ENCODE measurements around the gene PGRMC2.

The PGRMC2 gene

DNA sequence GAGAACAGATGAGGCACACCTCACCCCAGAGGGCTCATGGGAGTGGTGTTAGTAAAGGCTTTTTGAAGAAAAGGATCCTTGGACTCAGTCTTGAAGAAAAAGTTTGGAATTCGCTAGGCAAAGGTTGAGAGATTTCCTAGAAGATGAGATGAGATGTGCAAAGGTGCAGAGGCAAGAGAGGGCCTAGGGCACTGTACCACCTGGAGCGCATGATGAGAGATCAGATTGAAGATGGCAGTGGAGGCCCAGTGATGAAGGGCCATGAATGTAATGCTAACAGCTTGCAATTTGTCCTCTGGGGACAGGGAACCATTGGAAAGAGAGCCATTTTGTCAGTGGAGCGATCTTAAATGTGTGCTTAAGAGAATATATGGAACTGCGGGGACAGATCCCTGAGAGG, 45.0 kb downstream of the PGRMC2 start:
- no peak for DNase-seq
- Mint-ChIP-seq H3K27ac (no peak overlapping the region), H3K9me3 (no peaks in the 10 kb centered on the region), H3K4me1 (ENCODE audit: low read depth in 2 of 2) (no peaks in the 10 kb centered on the region), H3K27me3 (peaks cover 29 to 31% of the 10 kb centered on the region in 2 donors), H3K36me3 (ENCODE audit: insufficient read depth) (no peaks in the 10 kb centered on the region), H3K4me3 (no peak overlapping the region)
- ATAC-seq (replicated peaks), result no peak

DNA sequence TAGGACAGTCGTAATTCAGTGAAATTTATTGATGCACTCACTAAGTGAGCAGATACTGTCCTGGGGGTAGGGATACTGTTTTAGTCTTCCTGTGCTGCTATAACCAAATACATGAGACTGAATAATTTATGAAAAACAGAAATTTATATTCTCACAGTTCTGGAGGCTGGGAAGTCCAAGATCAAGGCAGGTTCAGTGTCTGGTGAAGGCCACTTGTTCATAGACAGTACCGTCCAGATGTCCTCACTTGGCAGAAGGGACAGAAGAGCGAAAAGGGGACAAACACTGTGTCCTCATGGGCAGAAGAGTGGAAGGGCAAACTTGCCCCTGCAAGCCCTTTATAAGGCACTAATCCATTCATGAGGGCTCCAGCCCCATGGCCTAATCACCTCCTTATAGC, 45.6 kb downstream of the PGRMC2 start:
- DNase-seq, result no peak
- H3K27me3 Mint-ChIP-seq, result peaks cover 29 to 31% of the 10 kb centered on the region in 2 donors
- H3K4me3 Mint-ChIP-seq, result no peak overlapping the region
- no peak overlapping the region for H3K27ac Mint-ChIP-seq
- no peak for ATAC-seq (replicated peaks)
- no peaks in the 10 kb centered on the region for H3K36me3 Mint-ChIP-seq (ENCODE audit: insufficient read depth)
- H3K9me3 Mint-ChIP-seq, result no peaks in the 10 kb centered on the region
- H3K4me1 Mint-ChIP-seq (ENCODE audit: low read depth in 2 of 2), result no peaks in the 10 kb centered on the region

DNA sequence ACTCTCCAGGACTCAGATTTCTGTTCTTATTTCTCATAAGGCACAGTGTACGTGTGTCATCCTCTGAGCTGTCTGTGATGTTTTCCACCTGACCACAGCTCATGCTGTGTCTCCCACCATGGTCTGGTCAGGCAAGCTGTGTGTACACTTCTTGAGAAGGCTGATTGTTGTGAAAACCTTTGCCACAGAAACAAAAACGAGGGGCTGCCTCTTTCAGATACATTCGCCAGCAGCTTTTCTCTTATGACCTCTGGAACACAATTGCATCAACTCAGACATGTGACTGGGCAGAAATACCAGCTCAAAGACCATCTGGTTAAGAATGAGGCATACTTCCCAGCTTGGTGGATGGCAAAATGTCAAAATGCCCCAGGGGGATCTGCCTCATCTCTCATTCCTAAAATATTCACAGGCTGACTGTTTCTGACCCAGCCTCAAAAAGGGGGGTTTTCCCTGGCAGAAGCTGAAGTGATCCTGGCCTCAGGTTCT, 46.1 kb downstream of the PGRMC2 start:
- no peak overlapping the region for H3K4me3 Mint-ChIP-seq
- H3K27ac Mint-ChIP-seq, result no peak overlapping the region
- H3K27me3 Mint-ChIP-seq, result peaks cover 27 to 31% of the 10 kb centered on the region in 2 donors
- no peaks in the 10 kb centered on the region for H3K9me3 Mint-ChIP-seq
- no peak for DNase-seq
- H3K4me1 Mint-ChIP-seq (ENCODE audit: low read depth in 2 of 2), result no peaks in the 10 kb centered on the region
- ATAC-seq (replicated peaks), result no peak
- no peaks in the 10 kb centered on the region for H3K36me3 Mint-ChIP-seq (ENCODE audit: insufficient read depth)

- H3K4me3 Mint-ChIP-seq, result no peak overlapping the region
- DNase-seq, result no peak
These were observed 46.6 kb downstream of the PGRMC2 start for GRCh38 chr4:128241019-128241418.

DNA sequence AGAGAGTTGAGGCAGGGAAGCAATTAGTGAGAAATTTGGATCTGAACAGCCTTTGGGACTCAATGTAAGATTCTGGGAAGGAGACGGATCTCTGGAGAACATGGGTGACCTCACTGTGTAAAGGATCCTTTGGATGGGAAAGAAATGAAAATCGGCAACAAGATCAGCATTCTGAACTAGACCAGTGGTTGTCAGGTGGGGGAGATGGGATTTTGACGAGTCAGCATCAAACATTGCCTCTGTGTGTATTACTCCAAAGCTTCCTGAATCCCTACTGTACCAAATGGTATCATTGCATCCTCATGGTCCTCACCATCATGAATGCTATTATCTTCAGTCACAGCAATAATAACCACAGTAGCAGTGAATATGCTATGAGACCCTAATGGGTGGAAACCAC, 52.8 kb downstream of the PGRMC2 start:
- Mint-ChIP-seq H3K27me3 (peaks cover under 1 to 1% of the 10 kb centered on the region in 2 donors), H3K27ac (no peak overlapping the region), H3K9me3 (no peaks in the 10 kb centered on the region), H3K4me1 (ENCODE audit: low read depth in 2 of 2) (no peaks in the 10 kb centered on the region), H3K36me3 (ENCODE audit: insufficient read depth) (no peaks in the 10 kb centered on the region), H3K4me3 (no peak overlapping the region)
- ATAC-seq (replicated peaks) (no peak), DNase-seq (no peak)

More at GRCh38 chr4:128241019-128241418, 46.6 kb downstream of the PGRMC2 start:
- no peaks in the 10 kb centered on the region for H3K36me3 Mint-ChIP-seq (ENCODE audit: insufficient read depth)
- no peaks in the 10 kb centered on the region for H3K9me3 Mint-ChIP-seq
- ATAC-seq (replicated peaks), result no peak
- no peak overlapping the region for H3K27ac Mint-ChIP-seq
- H3K27me3 Mint-ChIP-seq, result peaks cover 23 to 31% of the 10 kb centered on the region in 2 donors
- no peaks in the 10 kb centered on the region for H3K4me1 Mint-ChIP-seq (ENCODE audit: low read depth in 2 of 2)

DNA sequence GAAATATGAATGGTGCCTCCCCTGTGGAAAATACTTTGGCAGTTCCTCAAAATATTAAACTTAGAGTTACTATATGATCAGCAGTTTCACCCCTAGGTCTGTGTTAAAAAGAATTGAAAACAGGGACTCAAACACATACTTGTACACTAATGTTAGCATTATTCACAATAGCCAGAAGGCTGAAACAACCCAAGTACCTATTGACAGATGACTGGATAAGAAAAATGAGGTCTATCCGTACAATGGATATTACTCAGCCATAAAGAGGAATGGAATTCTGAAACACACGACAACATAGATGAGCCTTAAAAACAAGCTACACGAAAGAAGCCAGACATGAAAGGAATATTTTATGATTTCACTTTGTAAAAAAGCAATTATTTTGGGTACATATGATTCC, 54.9 kb downstream of the PGRMC2 start:
- Mint-ChIP-seq H3K27ac (no peak overlapping the region), H3K27me3 (peaks cover 12 to 13% of the 10 kb centered on the region in 2 donors), H3K36me3 (ENCODE audit: insufficient read depth) (no peaks in the 10 kb centered on the region), H3K4me3 (no peak overlapping the region), H3K9me3 (no peaks in the 10 kb centered on the region), H3K4me1 (ENCODE audit: low read depth in 2 of 2) (no peaks in the 10 kb centered on the region)
- ATAC-seq (replicated peaks) (no peak), DNase-seq (no peak)

GRCh38 chr4:128228845-128229795, 58.5 kb downstream of the PGRMC2 start:
- no peak for DNase-seq
- Mint-ChIP-seq H3K9me3 (no peaks in the 10 kb centered on the region), H3K4me1 (ENCODE audit: low read depth in 2 of 2) (no peaks in the 10 kb centered on the region), H3K4me3 (no peak overlapping the region), H3K27ac (no peak overlapping the region), H3K36me3 (ENCODE audit: insufficient read depth) (no peaks in the 10 kb centered on the region), H3K27me3 (peaks cover 23 to 25% of the 10 kb centered on the region in 2 donors)
- no peak for ATAC-seq (replicated peaks)

DNA sequence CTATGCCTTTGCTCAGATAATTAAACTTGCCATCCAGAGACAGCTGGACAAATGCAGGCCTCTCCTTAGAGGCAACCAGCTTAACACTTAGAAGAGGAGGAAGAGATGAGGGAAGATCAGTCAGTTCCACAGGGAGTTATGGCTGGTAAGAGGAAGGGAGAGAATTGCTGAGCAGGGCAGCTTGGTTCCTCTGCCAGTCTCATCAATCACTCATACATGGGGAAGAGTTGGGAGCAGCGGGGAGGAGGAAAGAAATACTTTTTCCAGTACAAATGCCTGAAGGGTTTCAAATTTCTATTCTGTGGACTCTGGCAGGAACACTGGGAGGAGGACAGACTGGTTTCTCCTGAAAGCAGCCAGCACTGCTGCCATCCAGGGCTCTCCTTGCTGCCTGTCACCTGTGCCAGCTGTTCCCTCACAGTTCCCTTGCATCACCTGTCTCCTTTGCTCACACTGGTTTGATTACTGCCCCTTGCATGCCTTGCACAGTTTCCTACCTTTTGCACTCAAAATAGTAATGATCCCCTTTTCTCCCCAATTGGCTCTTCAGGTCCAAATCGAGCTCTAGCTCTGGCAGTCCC, 59.5 kb downstream of the PGRMC2 start:
- no peaks in the 10 kb centered on the region for H3K9me3 Mint-ChIP-seq
- H3K36me3 Mint-ChIP-seq (ENCODE audit: insufficient read depth), result no peaks in the 10 kb centered on the region
- peaks cover 23 to 25% of the 10 kb centered on the region in 2 donors for H3K27me3 Mint-ChIP-seq
- no peaks in the 10 kb centered on the region for H3K4me1 Mint-ChIP-seq (ENCODE audit: low read depth in 2 of 2)
- H3K4me3 Mint-ChIP-seq, result no peak overlapping the region
- ATAC-seq (replicated peaks) (no peak), DNase-seq (no peak)
- no peak overlapping the region for H3K27ac Mint-ChIP-seq

DNA sequence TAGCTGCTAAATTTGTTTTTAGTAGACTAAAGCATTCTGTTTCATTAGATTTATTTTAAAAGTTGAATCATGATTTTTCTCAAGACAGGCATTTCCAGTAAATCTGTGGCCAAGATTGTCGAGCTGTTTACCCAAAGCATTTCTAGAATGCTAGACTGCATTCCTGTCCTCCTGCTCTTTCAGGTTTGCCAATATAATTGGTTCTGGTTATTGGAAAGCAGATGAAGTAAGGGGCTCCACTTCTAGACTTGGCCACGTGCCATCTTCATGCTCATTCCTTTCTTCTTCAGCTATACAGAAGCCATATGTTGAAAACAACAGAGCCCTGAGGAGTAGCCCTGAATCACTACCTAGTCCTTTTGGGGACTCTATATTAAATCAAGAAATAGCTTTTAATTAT, 62.5 kb downstream of the PGRMC2 start:
- DNase-seq (no peak), ATAC-seq (replicated peaks) (no peak)
- no peak overlapping the region for H3K27ac Mint-ChIP-seq
- H3K36me3 Mint-ChIP-seq (ENCODE audit: insufficient read depth), result no peaks in the 10 kb centered on the region
- H3K27me3 Mint-ChIP-seq, result peaks cover 23 to 25% of the 10 kb centered on the region in 2 donors
- no peaks in the 10 kb centered on the region for H3K4me1 Mint-ChIP-seq (ENCODE audit: low read depth in 2 of 2)
- H3K4me3 Mint-ChIP-seq, result no peak overlapping the region
- no peaks in the 10 kb centered on the region for H3K9me3 Mint-ChIP-seq

- no peaks in the 10 kb centered on the region for H3K9me3 Mint-ChIP-seq
- no peak for ATAC-seq (replicated peaks)
- H3K4me3 Mint-ChIP-seq, result no peak overlapping the region
- no peaks in the 10 kb centered on the region for H3K4me1 Mint-ChIP-seq (ENCODE audit: low read depth in 2 of 2)
- DNase-seq, result no peak
- peaks cover 5 to 7% of the 10 kb centered on the region in 2 donors for H3K27me3 Mint-ChIP-seq
- no peaks in the 10 kb centered on the region for H3K36me3 Mint-ChIP-seq (ENCODE audit: insufficient read depth)
- no peak overlapping the region for H3K27ac Mint-ChIP-seq
These were observed 66.0 kb downstream of the PGRMC2 start for GRCh38 chr4:128221586-128221985.

GRCh38 chr4:128220286-128221235, 67.1 kb downstream of the PGRMC2 start:
- no peaks in the 10 kb centered on the region for H3K9me3 Mint-ChIP-seq
- no peaks in the 10 kb centered on the region for H3K27me3 Mint-ChIP-seq
- H3K4me1 Mint-ChIP-seq (ENCODE audit: low read depth in 2 of 2), result no peaks in the 10 kb centered on the region
- no peak for ATAC-seq (replicated peaks)
- no peak overlapping the region for H3K27ac Mint-ChIP-seq
- no peak overlapping the region for H3K4me3 Mint-ChIP-seq
- DNase-seq, result no peak
- H3K36me3 Mint-ChIP-seq (ENCODE audit: insufficient read depth), result no peaks in the 10 kb centered on the region
